ENCODE measurements around the gene TXNRD2.
A peak's percentile ranks its signal among the peaks of the same experiment; 100 is the strongest.

The TXNRD2 gene

GRCh38 chr22:19846620-19847344 is 94.8 kb downstream of the TXNRD2 start:
- H3K27ac ChIP-seq = no peak overlapping the region
- TF ChIP-seq, protein P1, sequence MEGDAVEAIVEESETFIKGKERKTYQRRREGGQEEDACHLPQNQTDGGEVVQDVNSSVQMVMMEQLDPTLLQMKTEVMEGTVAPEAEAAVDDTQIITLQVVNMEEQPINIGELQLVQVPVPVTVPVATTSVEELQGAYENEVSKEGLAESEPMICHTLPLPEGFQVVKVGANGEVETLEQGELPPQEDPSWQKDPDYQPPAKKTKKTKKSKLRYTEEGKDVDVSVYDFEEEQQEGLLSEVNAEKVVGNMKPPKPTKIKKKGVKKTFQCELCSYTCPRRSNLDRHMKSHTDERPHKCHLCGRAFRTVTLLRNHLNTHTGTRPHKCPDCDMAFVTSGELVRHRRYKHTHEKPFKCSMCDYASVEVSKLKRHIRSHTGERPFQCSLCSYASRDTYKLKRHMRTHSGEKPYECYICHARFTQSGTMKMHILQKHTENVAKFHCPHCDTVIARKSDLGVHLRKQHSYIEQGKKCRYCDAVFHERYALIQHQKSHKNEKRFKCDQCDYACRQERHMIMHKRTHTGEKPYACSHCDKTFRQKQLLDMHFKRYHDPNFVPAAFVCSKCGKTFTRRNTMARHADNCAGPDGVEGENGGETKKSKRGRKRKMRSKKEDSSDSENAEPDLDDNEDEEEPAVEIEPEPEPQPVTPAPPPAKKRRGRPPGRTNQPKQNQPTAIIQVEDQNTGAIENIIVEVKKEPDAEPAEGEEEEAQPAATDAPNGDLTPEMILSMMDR (IDR thresholded peaks at IDR 0.05) = no peak
- DNase-seq (ENCODE audit: low spot score) = no peak

DNA sequence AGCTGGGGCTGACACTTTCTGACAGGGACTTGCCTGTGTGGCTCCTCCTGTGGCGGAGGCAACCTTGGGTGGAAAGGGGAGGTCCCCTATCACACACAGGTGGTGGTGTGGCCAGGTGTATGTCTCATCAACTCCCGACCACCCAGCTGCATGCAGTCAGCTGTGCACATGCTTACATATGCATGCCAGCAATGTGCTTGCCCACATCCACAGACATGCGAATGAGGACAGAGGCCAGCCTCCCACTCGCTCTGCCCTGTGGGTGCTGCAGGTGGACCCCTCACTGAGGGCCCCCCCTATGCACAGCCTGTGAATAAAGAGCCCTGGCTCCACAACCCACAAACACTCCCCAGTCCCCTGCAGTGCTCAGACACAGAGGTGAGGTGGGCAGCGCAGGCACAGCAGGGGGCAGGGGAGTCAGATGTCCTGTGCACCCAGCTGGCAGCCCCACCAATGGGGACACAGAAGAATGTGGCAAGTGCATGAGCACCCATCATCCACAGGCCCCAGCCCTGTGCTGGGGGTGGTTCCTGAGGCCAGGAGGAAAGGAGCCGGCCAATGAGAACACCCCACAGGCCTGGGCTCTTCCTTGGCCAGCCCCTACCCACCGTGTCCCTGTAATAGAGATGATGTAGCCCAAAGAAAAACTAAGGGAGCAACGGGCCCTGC is 96.4 kb downstream of the TXNRD2 start:
- no peak for DNase-seq (ENCODE audit: low spot score)

More at GRCh38 chr22:19846620-19847344, 94.8 kb downstream of the TXNRD2 start:
- no peak overlapping the region for H3K4me3 ChIP-seq

GRCh38 chr22:19844377-19845053 is 97.1 kb downstream of the TXNRD2 start:
- H3K4me3 ChIP-seq = peak overlapping the region; percentile 19
- DNase-seq (ENCODE audit: low spot score) = no peak
- peak overlapping the region; percentile 32 to 81 for H3K27ac ChIP-seq
- TF ChIP-seq, protein P1 (IDR thresholded peaks at IDR 0.05) = no peak

More for the DNA sequence above, 96.4 kb downstream of the TXNRD2 start:
- TF ChIP-seq, protein P1 (IDR thresholded peaks at IDR 0.05) = no peak
- Histone ChIP-seq H3K4me3 (no peak overlapping the region), H3K27ac (peak overlapping the region in 1 of 2 donors; percentile 81)

DNA sequence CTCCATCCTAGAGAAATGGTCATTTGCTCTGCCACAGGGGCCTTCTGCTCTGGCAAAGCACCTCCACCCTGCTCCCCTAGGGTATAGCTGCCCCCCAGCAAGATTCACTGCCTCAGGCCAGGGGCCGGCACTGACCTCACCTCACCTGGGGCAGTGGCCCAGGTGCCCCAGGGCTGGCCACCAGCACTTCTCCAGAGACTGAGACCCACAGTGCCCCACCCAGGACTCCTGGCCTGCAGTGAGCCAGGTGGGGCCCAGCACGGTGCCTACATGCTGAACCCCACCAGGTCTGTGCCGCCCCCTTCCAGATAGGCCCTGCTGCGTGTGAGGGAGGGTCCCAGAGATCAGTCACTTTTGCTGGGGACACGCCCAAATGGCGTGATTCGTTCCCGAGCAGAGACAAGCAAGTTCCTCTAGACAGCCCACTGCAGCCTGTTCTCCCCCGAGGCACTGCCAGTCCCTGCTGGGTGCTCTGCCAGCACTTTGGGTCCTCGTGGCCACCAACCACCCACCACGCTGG is 97.7 kb downstream of the TXNRD2 start:
- Histone ChIP-seq H3K27ac (peak overlapping the region; percentile 32 to 81), H3K4me3 (peak overlapping the region; percentile 19)
- peak; percentile 74 for DNase-seq (ENCODE audit: low spot score)
- TF ChIP-seq, protein P1 (IDR thresholded peaks at IDR 0.05) = no peak

- Histone ChIP-seq H3K4me3 (no peak overlapping the region), H3K27ac (peak overlapping the region in 1 of 2 donors; percentile 81)
- no peak for DNase-seq (ENCODE audit: low spot score)
- TF ChIP-seq, protein P1 (IDR thresholded peaks at IDR 0.05) = no peak
Observed at GRCh38 chr22:19843107-19843856, 98.3 kb downstream of the TXNRD2 start.

DNA sequence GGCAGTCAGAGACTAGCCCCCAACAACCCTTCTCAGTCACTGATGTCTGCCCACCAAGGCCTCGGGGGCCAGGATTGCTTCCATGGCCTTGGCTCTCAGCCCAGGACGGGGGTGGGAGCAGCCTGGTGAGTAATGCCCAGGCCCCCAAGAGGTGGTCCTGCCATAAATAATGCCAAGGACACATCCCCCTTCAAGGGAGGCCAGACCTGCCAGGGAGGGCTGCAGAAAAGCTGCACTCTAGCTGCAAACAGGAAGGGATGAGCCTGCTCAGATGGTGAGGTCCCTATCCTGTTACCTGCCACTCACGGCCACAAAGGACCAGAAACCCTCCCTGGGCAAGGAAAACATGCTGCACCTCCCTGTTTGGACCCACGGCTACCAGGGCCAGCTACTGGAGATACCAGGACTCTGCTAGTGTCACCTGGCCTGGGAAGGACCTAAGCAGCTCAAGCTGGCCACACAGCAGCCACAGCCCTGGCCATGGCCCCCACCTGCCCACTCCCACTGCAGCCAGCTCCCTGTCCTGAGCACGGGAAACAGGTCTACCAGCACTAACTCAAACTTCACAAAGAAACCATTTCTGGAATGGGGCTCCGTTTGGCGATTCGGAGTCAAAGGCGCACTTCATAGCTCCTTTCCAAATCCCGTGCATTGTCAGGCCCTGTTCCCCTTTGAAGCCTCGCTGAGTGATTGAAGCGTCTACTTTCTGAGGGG is 99.1 kb downstream of the TXNRD2 start:
- H3K27ac ChIP-seq = no peak overlapping the region
- DNase-seq (ENCODE audit: low spot score) = no peak
- TF ChIP-seq, protein P1 (IDR thresholded peaks at IDR 0.05) = no peak
- H3K4me3 ChIP-seq = no peak overlapping the region

All from coronary artery (tissue), 2 donors.